Ovary (tissue), 3 donors: ENCODE measurements around the gene CYFIP2.

ENCODE experiments used
- CTCF ChIP-seq, 3 donors: fragments of 450-650 bp in 2 of 3; fragments of 200-600 bp in 1 of 3; IDR thresholded peaks; one replicate each; pipeline versions ENCODE4 v1.5.1 to v1.8.0; 2016 to 2022; ENCODE audit warnings: antibody characterized with exemption in 3 of 3, mild to moderate bottlenecking in 1 of 3
- POLR2A ChIP-seq: fragments of 450-650 bp; IDR thresholded peaks from one replicate; pipeline ENCODE4 v1.6.1; 2017; ENCODE audit warnings: antibody characterized with exemption, mild to moderate bottlenecking, moderate library complexity
- donor health status: DM: no; HTN: no; CAD: no.

- TF ChIP-seq POLR2A (no peak), CTCF (IDR thresholded peaks at IDR 0.05) (no peak)
Measured at GRCh38 chr5:157358871-157359270, 92.9 kb downstream of the CYFIP2 start.
